ENCODE results near the gene TCF7L1. TPM values are rescaled to one million over a fixed set of nuclear protein-coding genes. Genes with fewer than 3 reads are reported as not detected.

TCF7L1 gene
- total RNA-seq, 4 donors from 2014 or later = 2.7 to 10.3 (median 8.2) TPM

DNA sequence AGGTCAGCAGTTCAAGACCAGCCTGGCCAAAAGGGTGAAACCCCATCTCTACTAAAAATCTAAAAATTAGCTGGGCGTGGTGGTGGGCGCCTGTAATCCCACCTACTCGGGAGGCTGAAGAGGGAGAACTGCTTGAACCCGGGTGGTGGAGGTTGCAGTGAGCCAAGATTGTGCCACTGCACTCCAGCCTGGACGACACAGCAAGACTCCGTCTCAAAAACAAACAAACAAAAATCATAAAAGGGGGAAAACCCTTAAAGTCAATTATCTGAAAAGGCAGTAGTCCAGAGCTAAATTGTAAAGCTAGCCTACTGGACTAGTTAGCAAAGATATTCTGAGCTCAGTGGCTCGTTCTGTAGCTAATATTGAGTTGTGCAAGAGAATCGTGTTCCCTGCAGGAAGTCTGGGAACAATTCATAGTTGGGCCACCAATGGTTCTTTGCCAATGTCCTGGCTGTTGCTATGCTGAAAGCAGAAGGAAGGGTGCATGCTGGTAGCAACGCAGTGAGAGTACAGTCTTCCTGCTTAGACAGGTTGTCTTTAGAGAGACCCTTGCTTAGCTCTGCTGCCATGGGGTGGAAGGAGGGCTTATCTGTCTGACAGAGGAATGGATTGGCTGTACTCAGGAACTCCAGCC is 190.3 kb downstream of the TCF7L1 start:
- TF ChIP-seq CTCF (IDR thresholded peaks at IDR 0.05; ENCODE audit: low read depth) = no peak

GRCh38 chr2:85324639-85325465 is 191.7 kb downstream of the TCF7L1 start:
- no peak for TF ChIP-seq CTCF (IDR thresholded peaks at IDR 0.05; ENCODE audit: low read depth)

DNA sequence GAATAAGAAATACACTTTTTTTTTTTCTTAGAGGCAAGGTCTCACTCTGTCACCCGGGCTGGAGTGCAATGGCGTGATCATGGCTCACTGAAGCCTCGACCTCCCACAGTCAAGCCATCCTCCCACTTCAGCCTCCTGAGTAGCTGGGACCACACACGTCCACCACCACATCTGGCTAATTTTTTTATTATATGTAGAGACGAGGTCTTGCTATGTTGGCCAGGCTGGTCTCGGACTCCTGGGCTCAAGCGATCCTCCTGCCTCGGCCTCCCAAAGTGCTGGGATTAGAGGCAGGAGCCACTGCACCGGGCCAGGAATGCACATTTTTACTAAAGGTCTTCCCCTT is 192.2 kb downstream of the TCF7L1 start:
- TF ChIP-seq CTCF (IDR thresholded peaks at IDR 0.05; ENCODE audit: low read depth) = no peak

- TF ChIP-seq CTCF (IDR thresholded peaks at IDR 0.05; ENCODE audit: low read depth) = no peak
Measured at GRCh38 chr2:85326406-85327159, 193.4 kb downstream of the TCF7L1 start.

DNA sequence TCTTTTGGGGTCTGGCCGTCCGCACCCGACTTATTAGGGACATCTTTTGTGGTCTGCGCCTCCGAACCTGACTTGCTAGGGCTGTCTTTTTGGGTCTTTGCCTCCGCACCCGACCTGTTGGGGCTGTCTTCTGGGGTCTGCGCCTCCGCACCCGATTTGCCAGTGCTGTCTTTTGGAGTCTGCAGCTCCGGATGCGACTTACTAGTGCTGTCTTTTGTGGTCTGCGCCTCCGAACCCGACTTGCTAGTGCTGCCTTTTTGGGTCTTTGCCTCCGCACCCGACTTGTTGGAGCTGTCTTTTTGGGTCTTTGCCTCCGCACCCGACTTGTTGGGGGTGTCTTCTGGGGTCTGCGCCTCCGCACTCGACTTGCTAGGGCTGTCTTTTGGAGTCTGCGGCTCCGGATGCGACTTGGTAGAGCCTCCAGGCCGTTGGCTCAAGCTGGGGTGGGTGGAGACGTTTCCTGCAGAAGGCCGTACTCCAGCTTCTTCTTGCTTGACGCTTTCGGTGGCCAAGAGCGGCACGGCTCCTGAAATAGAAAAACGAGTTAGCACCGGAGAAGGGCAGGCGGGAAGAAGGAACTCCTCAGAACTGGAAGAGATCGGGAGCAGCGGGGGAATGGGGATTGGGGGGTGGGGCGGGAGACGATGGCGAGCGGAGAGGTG is 194.1 kb downstream of the TCF7L1 start:
- TF ChIP-seq CTCF (IDR thresholded peaks at IDR 0.05; ENCODE audit: low read depth) = no peak

DNA sequence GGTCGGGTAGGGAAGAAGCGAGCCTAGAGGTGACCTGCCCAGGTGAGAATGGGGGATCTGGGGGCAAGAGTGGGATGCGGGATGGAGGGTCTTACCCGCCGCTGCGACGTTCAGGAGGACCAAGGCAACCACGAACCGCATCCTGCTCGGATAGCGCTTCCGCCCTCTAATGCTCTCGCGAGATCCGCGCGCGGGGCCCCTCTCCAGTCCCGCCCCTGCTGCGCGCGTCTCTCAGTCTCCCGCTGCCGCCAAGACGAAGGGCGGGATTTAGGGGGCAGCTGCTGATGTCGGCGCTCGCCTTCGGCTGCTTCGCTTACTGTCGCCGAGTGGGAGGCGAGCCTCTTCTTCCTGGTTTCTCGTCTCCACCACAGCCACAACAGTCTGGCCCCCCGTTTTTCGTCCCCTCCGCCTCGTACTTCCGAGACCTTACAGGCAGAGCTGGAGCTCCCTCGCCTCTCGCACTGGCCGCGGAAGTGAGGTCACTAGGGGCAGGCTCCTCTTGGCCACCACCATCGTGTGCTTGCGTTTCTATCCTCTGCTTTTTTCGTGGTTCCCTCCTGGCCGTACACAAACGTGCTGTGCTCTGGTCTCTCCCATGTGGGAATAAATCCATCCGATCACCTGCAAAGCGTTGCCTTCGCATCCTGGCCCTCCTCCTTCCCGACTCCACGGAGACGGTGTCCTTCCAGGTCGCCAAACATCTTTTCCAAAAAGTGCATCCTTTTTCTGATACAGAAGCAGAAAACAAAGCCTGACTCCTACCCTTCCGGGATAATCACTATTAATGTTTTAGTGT is 194.8 kb downstream of the TCF7L1 start, which contains the start of gene TGOLN2:
TSS of gene TGOLN2 (minus strand) at position 168 of the 796 bp plus-strand sequence. CDS start at position 141, 27 bp downstream.
- TF ChIP-seq CTCF (IDR thresholded peaks at IDR 0.05; ENCODE audit: low read depth) = no peak

Data from subcutaneous adipose tissue (tissue), 4 donors.